Activated T-cell treated with anti-CD3 and anti-CD28 coated beads for 1 hour (primary cell): ENCODE results near the gene ADCY7.

ENCODE experiments used
- DNase-seq: peaks from one replicate; pipeline ENCODE4 v3.0.0-alpha.2; 2020; ENCODE audit warnings: low read depth

Gene ADCY7

GRCh38 chr16:50298591-50299507, 32.5 kb downstream of the ADCY7 start:
- DNase-seq = no peak

GRCh38 chr16:50299508-50300105, 33.3 kb downstream of the ADCY7 start:
- DNase-seq = no peak

DNA sequence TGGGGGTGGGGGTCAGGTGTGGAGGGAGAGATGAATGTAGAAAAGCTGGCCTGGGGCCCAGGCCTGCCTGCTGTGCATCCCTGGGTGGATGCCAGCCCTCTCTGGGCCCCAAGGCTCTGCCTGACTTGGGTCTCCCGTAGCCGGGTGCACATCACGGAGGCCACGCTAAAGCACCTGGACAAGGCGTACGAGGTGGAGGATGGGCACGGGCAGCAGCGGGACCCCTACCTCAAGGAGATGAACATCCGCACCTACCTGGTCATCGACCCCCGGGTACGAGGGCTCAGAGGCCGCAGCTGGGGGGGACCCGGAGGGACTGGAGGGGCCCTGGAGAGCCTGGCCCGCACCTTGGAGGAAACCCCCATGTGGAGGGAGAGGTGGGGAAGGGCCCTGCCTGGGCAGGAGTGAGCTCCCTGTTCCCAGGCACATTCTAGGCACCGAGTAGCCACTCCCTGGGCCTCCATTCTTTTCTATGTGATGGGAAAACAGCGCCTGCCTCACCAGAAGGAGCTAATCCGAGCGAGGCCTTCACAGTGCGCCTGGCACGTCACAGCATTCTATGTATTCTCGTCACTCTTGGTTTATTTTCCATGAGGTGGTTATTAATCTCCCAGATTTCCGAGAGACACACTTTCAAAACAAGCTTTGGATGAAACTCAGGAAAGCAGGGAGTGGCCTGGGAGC, 34.7 kb downstream of the ADCY7 start:
- no peak for DNase-seq

GRCh38 chr16:50301626-50302471, 35.5 kb downstream of the ADCY7 start:
- no peak for DNase-seq

DNA sequence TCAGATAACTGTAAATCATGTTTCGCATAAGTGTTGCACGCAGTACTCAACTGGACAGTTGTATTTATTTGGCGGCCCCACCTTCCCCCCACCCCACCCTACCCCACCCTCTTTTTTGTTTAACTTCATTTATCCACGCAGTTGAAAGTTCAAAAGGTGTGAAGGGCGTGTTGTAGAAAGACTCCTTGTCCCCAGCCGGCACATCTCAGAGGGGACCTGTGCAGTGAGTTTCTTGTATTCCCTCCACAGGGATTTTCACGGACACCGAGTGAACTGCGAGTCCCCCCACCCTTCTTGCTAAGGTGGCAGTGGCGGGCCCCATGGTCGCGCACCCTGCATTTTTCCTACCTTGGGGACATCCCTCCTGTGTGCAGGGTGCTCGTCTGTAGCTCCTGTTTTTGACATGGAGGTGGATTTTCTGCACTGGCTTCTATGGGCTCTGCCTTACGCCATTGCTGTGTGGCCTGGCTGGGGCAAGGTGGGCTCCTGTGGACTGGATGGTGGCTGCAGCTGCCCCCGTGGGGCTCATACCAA, 36.2 kb downstream of the ADCY7 start:
- no peak for DNase-seq

DNA sequence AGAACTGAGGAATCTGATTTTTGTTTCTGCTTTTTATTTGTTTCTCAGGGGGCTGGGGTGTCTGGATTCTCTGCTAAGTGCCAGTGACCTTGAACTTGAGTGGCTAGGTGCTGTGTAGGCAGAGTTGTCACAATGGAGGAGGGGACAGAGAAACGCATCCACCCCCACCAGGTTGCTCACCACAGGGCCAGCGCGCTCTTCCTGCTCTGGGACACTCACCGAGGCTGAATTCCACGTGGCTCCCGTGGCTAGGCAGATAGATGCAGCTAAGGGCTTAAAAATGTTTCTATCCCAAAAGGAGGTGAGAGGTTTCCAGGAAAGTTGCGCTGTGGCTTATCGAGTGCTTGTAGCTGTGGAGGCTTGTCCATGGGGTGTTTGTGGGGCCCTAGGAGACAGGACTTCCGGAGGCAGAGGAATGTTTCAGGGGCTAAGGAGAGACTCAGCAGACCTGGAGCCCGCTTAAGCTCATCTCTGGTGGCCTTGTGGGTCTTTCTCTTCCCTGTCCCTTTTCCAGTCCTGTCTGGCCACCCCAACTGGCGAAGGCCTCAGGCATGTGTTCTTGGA, 36.8 kb downstream of the ADCY7 start:
- no peak for DNase-seq

DNA sequence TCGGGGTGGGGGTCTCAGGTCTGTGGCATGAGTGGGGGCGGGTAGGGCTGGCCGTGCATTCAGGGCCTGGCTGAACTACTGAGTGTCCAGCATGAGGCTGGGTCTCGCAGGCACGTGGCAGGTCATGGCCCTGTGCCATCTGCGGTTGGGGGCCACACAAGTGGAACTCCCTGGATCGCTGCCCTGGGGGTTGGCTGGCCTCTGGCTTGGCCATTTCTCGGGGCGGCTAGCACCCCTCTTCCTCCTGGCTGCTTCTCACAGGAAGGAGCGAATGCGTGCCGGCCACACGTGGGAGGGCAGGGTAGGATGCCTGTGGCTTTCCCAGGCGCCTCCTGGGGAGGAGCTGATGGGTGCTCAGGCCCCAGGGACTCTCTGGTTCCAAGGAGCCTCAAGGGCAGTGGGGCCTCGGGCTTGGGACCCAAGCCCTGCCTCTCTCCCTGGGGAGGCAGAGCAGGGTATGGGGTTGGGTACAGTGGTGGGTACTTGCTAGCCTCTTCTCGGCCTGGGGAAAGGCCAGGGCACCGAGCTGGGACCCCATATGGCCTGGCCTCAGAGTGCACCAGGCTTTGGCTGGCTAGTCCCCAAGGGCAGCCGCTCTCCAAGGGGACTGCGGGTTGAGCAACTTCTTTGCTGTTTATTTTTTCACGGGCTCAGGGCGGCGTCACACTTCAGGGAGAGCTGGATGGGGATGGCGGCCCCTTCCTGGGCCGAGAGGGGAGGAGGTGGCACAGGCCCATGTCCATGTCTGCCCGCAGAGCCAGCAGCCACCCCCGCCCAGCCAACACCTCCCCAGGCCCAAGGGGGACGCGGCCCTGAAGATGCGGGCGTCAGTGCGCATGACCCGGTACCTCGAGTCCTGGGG, 37.5 kb downstream of the ADCY7 start:
- no peak for DNase-seq

GRCh38 chr16:50304467-50305440, 38.4 kb downstream of the ADCY7 start:
- no peak for DNase-seq

GRCh38 chr16:50305441-50306061, 39.2 kb downstream of the ADCY7 start:
- no peak for DNase-seq

GRCh38 chr16:50306287-50306686, 39.9 kb downstream of the ADCY7 start:
- no peak for DNase-seq

DNA sequence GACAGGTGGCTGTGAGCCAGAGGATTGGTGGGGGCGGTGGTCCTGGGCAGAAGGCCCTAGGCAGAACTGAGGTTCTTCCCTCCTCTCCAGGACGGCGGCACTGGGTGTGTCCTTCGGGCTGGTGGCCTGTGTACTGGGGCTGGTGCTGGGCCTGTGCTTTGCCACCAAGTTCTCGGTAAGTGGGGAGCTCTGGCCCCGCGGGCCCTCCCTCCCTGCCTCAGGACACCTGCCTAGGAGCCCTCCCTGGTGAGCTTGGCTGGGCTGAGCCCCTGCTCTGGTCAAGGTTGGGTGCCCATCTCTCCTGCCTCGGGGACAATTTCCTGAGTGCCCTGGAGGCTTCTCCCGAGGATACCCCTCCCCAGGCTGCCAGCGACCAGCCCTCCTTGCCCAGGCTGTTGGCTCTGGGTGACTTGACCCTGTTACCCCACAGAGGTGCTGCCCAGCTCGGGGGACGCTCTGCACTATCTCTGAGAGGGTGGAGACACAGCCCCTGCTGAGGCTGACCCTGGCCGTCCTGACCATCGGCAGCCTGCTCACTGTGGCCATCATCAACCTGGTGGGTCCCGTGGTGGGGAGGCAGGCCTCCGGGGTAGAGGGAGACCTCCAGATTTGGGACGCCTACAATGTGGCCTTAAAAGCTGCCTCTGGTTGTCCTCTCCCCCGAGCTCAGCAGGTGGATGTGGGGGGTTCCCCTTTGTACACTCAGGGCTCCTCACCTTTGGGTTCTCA, 42.0 kb downstream of the ADCY7 start:
- DNase-seq = no peak

DNA sequence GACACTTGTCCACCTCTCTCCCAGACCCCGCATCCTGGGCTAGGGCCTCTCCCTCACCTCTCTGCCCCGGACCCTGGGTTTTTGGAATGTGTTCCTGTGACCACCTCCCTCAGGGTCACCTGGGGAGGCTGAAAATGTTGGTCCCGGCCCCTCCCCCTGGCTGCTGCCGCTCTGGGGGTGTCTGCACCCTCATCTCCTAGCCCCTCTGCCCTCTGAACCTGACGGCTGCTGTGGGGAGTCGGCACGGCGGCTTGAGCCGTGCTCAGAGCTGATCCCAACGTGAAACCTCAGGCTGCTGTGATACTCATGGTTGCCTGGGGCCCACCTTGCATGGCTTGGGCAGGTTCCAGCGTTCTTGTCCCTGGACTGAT, 42.8 kb downstream of the ADCY7 start:
- no peak for DNase-seq

DNA sequence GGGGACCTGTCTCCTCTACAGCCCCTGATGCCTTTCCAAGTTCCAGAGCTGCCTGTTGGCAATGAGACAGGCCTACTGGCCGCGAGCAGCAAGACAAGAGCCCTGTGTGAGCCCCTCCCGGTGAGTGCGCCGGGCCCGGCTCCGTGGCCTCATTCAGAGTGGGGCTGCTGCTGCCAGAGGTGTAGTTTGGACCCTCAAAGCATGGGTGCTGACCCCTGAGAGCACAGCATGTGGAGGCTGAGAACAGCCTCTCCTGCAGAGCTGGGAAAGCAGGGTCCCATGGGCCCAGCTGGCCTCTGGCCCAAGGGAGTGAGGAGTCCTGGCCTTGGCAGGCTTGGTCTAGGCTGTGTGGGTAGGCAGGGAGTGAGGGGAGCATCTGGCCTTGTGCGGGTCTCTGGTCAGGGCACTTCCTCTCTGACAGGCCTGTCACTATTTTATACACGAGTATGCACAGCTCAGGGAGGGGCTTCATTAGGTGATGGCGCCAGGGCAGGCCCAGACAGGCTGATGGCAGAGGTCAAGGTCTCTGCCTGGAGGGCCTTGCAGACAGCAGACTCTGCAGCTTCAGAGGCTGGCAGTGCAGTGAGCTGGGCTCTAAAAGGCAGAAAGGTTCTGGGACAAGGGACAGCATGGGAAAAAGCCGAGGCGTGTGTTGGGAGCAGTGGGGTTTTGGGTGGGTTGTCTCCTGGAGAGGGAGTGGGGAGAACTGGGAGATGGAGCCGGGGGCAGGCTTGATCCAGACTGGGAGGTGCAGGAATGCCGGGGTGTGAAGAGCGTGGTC, 43.4 kb downstream of the ADCY7 start:
- no peak for DNase-seq

DNA sequence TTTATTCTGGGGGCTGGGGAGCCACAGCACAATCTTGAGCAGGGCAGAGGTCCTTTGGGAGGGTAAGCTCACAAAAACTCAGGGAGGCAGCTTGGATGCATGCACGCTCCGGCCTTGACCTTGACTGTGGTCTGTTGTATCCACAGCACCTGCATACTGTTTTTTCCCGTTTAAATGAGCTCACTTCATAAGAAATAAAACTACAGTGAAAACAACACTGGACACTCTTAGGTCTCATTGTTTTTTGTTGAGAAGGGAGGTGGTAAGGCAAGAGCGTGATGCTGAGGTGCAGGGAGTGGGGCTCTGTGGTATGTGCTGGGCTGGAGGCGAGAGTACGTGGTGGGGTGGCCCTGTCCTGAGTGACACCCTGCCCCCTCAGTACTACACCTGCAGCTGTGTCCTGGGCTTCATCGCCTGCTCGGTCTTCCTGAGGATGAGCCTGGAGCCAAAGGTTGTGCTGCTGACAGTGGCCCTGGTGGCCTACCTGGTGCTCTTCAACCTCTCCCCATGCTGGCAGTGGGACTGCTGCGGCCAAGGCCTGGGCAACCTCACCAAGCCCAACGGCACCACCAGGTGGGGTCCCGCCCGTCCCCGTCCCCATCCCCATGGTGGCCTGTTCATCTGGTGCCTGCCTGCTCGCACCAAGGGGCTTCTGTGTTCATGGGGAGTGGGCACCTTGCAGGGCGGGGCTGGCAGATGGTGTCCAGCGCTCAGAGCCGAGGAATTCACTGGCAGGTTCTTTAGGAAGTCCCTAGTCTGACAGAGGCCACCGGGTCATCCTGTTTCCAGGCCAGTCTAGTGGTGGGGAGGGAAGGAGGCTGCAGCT, 44.2 kb downstream of the ADCY7 start:
- no peak for DNase-seq

- DNase-seq = no peak
Measured at GRCh38 chr16:50311134-50311528, 44.8 kb downstream of the ADCY7 start.

- DNase-seq = no peak
Measured at GRCh38 chr16:50311891-50312501, 45.6 kb downstream of the ADCY7 start.
